H1 (cell line): Measurements from ENCODE around the gene LPCAT3. TPM values are rescaled to one million over a fixed set of nuclear protein-coding genes. Genes with fewer than 3 reads are reported as not detected.

Experiments
- ATF2 ChIP-seq: IDR thresholded peaks from 2 replicates; pipeline ENCODE4 v1.6.1; 2012; ENCODE audit warnings: low read length, inconsistent platforms
- CBX5 ChIP-seq: fragments of 300-800, 300-1000 bp; sonication (generic); IDR thresholded peaks from 2 replicates; pipeline ENCODE4 v1.7.1; 2016; ENCODE audit warnings: antibody characterized with exemption, low read length, low read depth
- CHD1 ChIP-seq: IDR thresholded peaks from 2 replicates; pipeline ENCODE4 v1.6.1; 2012; ENCODE audit warnings: low read depth, low read length, improper control_type of control experiment
- CHD2 ChIP-seq: IDR thresholded peaks from 2 replicates; pipeline ENCODE4 v1.6.1; 2012; ENCODE audit warnings: low read length, improper control_type of control experiment
- CTBP2 ChIP-seq: IDR thresholded peaks from 2 replicates; pipeline ENCODE4 v1.7.0; 2011; ENCODE audit warnings: borderline replicate concordance, mild to moderate bottlenecking, moderate library complexity, mixed read lengths, low read length; ENCODE audit not compliant: insufficient read depth, insufficient read length
- CTCF ChIP-seq, 3 experiments: IDR thresholded peaks; 1 replicate in 2 of 3; 2 replicates in 1 of 3; pipeline versions ENCODE4 v1.5.1 to v1.6.1; 2011; ENCODE audit warnings: low read length in 3 of 3, mild to moderate bottlenecking in 3 of 3, inconsistent platforms in 2 of 3, low read depth in 1 of 3, moderate library complexity in 1 of 3; ENCODE audit not compliant: insufficient read depth in 1 of 3; ENCODE audit errors: control extremely low read depth in 1 of 3
- FOSL1 ChIP-seq: IDR thresholded peaks from 2 replicates; pipeline ENCODE4 v1.6.1; 2011; ENCODE audit warnings: mild to moderate bottlenecking, low read depth, low read length, moderate library complexity; ENCODE audit not compliant: insufficient read depth
- GTF2F1 ChIP-seq: IDR thresholded peaks from 2 replicates; pipeline ENCODE4 v1.6.1; 2012; ENCODE audit warnings: low read depth, low read length, improper control_type of control experiment, borderline replicate concordance
- JUN ChIP-seq: IDR thresholded peaks from 2 replicates; pipeline ENCODE4 v1.6.1; 2011; ENCODE audit warnings: low read depth, mild to moderate bottlenecking, improper control_type of control experiment, low read length
- KDM4A ChIP-seq: IDR thresholded peaks from one replicate; pipeline ENCODE4 v1.7.1; 2012; ENCODE audit warnings: low read depth, mild to moderate bottlenecking, moderate library complexity, low read length, inconsistent platforms; ENCODE audit not compliant: severe bottlenecking
- MAFK ChIP-seq: IDR thresholded peaks from 2 replicates; pipeline ENCODE4 v1.6.1; 2012; ENCODE audit warnings: low read depth, mild to moderate bottlenecking, improper control_type of control experiment, low read length
- NANOG ChIP-seq: IDR thresholded peaks from 2 replicates; pipeline ENCODE4 v1.6.1; 2011; ENCODE audit warnings: low read length, low read depth, mild to moderate bottlenecking, inconsistent platforms; ENCODE audit not compliant: insufficient read depth, poor library complexity, severe bottlenecking
- POLR2AphosphoS5 ChIP-seq: IDR thresholded peaks from 2 replicates; pipeline ENCODE4 v1.6.1; 2011; ENCODE audit warnings: low read depth, low read length
- RNF2 ChIP-seq: fragments of 200-900, 300-1000 bp; sonication (generic); IDR thresholded peaks from 2 replicates; pipeline ENCODE4 v1.7.1; 2016; ENCODE audit warnings: borderline replicate concordance, low read depth, mild to moderate bottlenecking, antibody characterized with exemption, low read length; ENCODE audit not compliant: poor library complexity, severe bottlenecking; ENCODE audit errors: missing control alignments
- SIRT6 ChIP-seq: IDR thresholded peaks from one replicate; pipeline ENCODE4 v1.7.1; 2012; ENCODE audit warnings: low read length, inconsistent platforms
- SIX5 ChIP-seq: IDR thresholded peaks from 2 replicates; pipeline ENCODE4 v1.6.1; 2011; ENCODE audit warnings: mild to moderate bottlenecking, low read depth, low read length
- TAF7 ChIP-seq: optimal IDR thresholded peaks from 2 replicates; pipeline ENCODE3; 2011; ENCODE audit warnings: low read depth, mild to moderate bottlenecking, inconsistent platforms, low read length, moderate library complexity, borderline replicate concordance
- TBP ChIP-seq: IDR thresholded peaks from 2 replicates; pipeline ENCODE4 v1.6.1; 2011; ENCODE audit warnings: low read depth, low read length, improper control_type of control experiment
- polyA plus RNA-seq, 7 experiments: library from polyadenylated mRNA; depleted of rRNA in 3 of 7; stranded (reverse) in 5 of 7; unstranded in 2 of 7; fragments of >200 nt in 5 of 7; fragments of 200-250 nt in 2 of 7; gene quantifications; 1 replicate in 5 of 7; 2 replicates in 1 of 7; 4 replicates in 1 of 7; pipeline versions ENCODE4 v1.2.1 to v1.2.3, GENCODE V29; 2011 to 2013; ENCODE audit warnings: missing spikeins in 2 of 7, mixed read lengths in 2 of 7
- total RNA-seq: library from RNA; stranded (reverse); fragmentation: NEBNext Ultra II Directional; extraction: Animal tissue kit (Norgen Biotek cat#: 25700); gene quantifications from 2 replicates; pipeline ENCODE4 v1.2.1, GENCODE V29; 2021

Gene LPCAT3
- total and polyA plus RNA-seq, 2 of the 8 experiments (the other 6 are each of a cell fraction or from before 2014, with no cell fraction given): 55.8 to 70.4 TPM

- TF ChIP-seq CHD1 (no peak), CTCF (IDR thresholded peaks at IDR 0.05; ENCODE audit: control extremely low read depth in 1 of 3, insufficient read depth in 1 of 3, low read depth in 1 of 3, low read length in 3 of 3) (peak in 2 of 3 experiments; percentile 90 to 99; a peak in 3 of 4 replicates), POLR2AphosphoS5 (peak; percentile 95), GTF2F1 (no peak), RNF2 (no peak), CTBP2 (no peak), FOSL1 (peak; percentile 32; the same call in 1 of the 2 replicates), TBP (no peak; the same call in 1 of the 2 replicates), SIX5 (no peak), KDM4A (peak; percentile 95), CHD2 (peak; percentile 88), ATF2 (peak; percentile 82), SIRT6 (no peak), CBX5 (no peak), NANOG (no peak), JUN (no peak), MAFK (no peak), TAF7 (peak; percentile 86)
Observed at GRCh38 chr12:6937481-6938352, 80.6 kb downstream of the LPCAT3 start (continued).
